Measurements from ENCODE around the gene SCYL1.

The SCYL1 gene

DNA sequence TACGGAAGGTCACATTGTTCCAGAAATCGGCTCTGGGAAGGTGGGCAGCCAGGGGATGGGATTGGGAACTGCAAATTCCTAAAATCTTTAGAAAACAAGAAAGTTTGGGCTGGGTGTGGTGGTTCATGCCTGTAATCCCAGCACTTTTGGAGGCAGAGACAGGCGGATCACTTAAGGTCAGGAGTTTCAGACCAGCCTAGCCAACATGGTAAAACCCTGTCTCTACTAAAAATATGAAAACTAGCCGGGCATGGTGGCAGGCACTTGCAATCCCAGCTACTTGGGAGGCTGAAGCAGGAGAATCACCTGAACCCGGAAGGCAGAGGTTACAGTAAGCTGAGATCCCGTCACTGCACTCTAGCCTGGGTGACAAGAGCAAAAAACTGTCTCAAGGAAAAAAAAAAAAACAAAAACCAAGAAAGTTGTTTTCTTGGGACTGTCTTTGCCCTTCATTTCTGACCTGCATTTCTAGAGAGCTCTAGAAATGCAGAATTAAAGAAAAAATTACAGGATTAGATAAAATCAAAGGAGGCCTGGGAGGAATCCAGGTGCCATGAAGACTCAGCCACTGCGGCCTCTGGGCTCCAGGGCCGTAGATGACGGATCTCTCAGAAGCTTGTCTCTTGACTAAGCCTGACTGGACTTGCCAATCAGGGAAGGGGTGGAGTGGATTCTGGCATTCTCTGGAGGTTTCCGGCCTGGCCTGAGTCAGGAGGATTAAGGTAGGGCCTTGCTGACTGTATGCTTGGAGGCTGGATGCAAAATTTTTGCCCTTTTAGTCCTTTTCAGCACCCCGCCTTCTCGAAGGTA is 31.3 kb upstream of the SCYL1 start:
- DNase-seq: peak; percentile 63

DNA sequence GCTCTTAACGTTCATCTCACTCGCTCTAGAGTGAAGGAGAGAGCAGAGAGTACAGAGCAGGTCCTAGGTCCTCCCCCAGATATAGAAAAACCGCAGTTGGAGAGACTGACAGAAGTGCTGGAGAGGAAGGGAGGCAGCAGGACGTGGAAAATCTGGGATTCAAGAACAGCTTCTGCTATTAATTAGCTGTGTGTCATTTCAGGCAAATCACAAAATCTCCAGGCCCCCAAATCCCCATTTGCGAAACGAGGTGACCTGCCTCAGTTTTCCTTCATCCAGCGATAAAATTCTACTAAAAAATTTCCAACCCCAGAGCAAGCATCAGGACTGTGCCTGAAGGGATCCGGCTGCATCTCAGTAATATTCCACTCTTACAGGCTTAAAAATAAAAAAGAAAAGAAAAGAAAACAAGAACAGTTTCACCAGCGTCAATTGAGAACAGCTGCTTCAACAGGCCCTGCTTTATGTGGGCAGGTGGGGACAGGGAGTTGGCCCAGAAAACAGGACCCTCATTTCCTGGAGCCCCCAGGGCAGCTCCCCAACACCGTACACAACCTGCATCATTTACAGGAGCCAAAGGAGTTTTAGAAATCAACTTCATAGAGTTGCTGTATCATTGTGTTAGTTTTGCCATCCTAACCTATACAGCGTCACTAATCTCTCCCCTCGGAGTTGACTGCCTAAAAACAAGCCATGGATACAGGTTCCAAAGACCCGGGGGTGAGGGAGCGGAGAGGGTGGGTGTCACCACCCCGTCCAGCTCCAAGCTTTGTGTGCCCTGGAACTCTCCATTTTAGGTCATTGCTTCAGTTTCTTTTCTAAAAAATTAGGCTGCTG is 28.4 kb upstream of the SCYL1 start:
- DNase-seq: peak; percentile 73

DNA sequence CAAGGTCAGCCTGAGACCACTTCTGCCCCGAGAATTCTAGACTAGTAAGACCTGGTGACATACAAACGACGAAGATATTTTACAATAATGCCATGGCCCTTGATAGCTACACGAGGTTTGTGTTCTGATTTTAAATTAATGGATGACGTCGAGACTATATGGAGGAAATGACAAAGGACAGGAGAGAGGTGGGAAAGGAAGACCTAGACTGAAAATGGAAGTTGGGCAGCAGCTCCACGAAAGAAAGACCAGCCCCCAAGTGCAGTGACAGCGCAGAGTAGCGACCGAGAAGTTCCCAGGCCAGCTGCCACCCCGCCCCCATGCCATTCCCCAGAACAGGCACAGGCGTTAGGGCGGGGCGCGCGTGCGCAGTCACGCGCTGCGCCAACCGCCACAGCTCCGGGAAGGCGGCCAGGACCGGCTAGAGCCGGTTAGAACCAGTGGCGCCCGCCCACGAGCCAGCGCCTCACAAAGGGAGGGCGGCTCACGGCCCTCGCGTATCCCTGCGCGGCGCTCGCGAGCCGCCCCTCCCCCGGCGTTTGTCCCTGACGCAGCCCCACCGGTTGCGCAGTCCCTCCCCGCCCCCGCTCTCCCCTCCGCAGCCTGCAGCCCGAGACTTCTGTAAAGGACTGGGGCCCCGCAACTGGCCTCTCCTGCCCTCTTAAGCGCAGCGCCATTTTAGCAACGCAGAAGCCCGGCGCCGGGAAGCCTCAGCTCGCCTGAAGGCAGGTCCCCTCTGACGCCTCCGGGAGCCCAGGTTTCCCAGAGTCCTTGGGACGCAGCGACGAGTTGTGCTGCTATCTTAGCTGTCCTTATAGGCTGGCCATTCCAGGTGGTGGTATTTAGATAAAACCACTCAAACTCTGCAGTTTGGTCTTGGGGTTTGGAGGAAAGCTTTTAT is 27.5 kb upstream of the SCYL1 start:
- peak; percentile 99 for DNase-seq

DNA sequence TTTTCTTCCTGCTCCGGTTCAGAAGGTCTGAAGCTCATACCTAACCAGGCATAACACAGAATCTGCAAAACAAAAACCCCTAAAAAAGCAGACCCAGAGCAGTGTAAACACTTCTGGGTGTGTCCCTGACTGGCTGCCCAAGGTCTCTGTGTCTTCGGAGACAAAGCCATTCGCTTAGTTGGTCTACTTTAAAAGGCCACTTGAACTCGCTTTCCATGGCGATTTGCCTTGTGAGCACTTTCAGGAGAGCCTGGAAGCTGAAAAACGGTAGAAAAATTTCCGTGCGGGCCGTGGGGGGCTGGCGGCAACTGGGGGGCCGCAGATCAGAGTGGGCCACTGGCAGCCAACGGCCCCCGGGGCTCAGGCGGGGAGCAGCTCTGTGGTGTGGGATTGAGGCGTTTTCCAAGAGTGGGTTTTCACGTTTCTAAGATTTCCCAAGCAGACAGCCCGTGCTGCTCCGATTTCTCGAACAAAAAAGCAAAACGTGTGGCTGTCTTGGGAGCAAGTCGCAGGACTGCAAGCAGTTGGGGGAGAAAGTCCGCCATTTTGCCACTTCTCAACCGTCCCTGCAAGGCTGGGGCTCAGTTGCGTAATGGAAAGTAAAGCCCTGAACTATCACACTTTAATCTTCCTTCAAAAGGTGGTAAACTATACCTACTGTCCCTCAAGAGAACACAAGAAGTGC is 26.7 kb upstream of the SCYL1 start:
- DNase-seq: no peak

DNA sequence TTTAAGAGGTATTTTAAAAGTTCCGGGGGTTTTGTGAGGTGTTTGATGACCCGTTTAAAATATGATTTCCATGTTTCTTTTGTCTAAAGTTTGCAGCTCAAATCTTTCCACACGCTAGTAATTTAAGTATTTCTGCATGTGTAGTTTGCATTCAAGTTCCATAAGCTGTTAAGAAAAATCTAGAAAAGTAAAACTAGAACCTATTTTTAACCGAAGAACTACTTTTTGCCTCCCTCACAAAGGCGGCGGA is 26.2 kb upstream of the SCYL1 start:
- DNase-seq: no peak

DNA sequence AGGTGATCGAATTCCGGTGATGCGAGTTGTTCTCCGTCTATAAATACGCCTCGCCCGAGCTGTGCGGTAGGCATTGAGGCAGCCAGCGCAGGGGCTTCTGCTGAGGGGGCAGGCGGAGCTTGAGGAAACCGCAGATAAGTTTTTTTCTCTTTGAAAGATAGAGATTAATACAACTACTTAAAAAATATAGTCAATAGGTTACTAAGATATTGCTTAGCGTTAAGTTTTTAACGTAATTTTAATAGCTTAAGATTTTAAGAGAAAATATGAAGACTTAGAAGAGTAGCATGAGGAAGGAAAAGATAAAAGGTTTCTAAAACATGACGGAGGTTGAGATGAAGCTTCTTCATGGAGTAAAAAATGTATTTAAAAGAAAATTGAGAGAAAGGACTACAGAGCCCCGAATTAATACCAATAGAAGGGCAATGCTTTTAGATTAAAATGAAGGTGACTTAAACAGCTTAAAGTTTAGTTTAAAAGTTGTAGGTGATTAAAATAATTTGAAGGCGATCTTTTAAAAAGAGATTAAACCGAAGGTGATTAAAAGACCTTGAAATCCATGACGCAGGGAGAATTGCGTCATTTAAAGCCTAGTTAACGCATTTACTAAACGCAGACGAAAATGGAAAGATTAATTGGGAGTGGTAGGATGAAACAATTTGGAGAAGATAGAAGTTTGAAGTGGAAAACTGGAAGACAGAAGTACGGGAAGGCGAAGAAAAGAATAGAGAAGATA is 25.7 kb upstream of the SCYL1 start, which contains the start of gene MALAT1:
Gene MALAT1 (plus strand): TSS at position 69 of the 736 bp plus-strand sequence.
- peak; percentile 99 for DNase-seq

DNA sequence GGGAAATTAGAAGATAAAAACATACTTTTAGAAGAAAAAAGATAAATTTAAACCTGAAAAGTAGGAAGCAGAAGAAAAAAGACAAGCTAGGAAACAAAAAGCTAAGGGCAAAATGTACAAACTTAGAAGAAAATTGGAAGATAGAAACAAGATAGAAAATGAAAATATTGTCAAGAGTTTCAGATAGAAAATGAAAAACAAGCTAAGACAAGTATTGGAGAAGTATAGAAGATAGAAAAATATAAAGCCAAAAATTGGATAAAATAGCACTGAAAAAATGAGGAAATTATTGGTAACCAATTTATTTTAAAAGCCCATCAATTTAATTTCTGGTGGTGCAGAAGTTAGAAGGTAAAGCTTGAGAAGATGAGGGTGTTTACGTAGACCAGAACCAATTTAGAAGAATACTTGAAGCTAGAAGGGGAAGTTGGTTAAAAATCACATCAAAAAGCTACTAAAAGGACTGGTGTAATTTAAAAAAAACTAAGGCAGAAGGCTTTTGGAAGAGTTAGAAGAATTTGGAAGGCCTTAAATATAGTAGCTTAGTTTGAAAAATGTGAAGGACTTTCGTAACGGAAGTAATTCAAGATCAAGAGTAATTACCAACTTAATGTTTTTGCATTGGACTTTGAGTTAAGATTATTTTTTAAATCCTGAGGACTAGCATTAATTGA is 25.0 kb upstream of the SCYL1 start:
- DNase-seq: peak; percentile 86

DNA sequence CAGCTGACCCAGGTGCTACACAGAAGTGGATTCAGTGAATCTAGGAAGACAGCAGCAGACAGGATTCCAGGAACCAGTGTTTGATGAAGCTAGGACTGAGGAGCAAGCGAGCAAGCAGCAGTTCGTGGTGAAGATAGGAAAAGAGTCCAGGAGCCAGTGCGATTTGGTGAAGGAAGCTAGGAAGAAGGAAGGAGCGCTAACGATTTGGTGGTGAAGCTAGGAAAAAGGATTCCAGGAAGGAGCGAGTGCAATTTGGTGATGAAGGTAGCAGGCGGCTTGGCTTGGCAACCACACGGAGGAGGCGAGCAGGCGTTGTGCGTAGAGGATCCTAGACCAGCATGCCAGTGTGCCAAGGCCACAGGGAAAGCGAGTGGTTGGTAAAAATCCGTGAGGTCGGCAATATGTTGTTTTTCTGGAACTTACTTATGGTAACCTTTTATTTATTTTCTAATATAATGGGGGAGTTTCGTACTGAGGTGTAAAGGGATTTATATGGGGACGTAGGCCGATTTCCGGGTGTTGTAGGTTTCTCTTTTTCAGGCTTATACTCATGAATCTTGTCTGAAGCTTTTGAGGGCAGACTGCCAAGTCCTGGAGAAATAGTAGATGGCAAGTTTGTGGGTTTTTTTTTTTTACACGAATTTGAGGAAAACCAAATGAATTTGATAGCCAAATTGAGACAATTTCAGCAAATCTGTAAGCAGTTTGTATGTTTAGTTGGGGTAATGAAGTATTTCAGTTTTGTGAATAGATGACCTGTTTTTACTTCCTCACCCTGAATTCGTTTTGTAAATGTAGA is 24.3 kb upstream of the SCYL1 start:
- DNase-seq: peak; percentile 90

DNA sequence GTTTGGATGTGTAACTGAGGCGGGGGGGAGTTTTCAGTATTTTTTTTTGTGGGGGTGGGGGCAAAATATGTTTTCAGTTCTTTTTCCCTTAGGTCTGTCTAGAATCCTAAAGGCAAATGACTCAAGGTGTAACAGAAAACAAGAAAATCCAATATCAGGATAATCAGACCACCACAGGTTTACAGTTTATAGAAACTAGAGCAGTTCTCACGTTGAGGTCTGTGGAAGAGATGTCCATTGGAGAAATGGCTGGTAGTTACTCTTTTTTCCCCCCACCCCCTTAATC is 23.8 kb upstream of the SCYL1 start:
- no peak for DNase-seq

DNA sequence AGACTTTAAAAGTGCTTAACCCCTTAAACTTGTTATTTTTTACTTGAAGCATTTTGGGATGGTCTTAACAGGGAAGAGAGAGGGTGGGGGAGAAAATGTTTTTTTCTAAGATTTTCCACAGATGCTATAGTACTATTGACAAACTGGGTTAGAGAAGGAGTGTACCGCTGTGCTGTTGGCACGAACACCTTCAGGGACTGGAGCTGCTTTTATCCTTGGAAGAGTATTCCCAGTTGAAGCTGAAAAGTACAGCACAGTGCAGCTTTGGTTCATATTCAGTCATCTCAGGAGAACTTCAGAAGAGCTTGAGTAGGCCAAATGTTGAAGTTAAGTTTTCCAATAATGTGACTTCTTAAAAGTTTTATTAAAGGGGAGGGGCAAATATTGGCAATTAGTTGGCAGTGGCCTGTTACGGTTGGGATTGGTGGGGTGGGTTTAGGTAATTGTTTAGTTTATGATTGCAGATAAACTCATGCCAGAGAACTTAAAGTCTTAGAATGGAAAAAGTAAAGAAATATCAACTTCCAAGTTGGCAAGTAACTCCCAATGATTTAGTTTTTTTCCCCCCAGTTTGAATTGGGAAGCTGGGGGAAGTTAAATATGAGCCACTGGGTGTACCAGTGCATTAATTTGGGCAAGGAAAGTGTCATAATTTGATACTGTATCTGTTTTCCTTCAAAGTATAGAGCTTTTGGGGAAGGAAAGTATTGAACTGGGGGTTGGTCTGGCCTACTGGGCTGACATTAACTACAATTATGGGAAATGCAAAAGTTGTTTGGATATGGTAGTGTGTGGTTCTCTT is 23.2 kb upstream of the SCYL1 start:
- DNase-seq: peak; percentile 89

DNA sequence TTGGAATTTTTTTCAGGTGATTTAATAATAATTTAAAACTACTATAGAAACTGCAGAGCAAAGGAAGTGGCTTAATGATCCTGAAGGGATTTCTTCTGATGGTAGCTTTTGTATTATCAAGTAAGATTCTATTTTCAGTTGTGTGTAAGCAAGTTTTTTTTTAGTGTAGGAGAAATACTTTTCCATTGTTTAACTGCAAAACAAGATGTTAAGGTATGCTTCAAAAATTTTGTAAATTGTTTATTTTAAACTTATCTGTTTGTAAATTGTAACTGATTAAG is 22.7 kb upstream of the SCYL1 start:
- DNase-seq: no peak

DNA sequence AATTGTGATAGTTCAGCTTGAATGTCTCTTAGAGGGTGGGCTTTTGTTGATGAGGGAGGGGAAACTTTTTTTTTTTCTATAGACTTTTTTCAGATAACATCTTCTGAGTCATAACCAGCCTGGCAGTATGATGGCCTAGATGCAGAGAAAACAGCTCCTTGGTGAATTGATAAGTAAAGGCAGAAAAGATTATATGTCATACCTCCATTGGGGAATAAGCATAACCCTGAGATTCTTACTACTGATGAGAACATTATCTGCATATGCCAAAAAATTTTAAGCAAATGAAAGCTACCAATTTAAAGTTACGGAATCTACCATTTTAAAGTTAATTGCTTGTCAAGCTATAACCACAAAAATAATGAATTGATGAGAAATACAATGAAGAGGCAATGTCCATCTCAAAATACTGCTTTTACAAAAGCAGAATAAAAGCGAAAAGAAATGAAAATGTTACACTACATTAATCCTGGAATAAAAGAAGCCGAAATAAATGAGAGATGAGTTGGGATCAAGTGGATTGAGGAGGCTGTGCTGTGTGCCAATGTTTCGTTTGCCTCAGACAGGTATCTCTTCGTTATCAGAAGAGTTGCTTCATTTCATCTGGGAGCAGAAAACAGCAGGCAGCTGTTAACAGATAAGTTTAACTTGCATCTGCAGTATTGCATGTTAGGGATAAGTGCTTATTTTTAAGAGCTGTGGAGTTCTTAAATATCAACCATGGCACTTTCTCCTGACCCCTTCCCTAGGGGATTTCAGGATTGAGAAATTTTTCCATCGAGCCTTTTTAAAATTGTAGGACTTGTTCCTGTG is 22.1 kb upstream of the SCYL1 start:
- peak; percentile 88 for DNase-seq

DNA sequence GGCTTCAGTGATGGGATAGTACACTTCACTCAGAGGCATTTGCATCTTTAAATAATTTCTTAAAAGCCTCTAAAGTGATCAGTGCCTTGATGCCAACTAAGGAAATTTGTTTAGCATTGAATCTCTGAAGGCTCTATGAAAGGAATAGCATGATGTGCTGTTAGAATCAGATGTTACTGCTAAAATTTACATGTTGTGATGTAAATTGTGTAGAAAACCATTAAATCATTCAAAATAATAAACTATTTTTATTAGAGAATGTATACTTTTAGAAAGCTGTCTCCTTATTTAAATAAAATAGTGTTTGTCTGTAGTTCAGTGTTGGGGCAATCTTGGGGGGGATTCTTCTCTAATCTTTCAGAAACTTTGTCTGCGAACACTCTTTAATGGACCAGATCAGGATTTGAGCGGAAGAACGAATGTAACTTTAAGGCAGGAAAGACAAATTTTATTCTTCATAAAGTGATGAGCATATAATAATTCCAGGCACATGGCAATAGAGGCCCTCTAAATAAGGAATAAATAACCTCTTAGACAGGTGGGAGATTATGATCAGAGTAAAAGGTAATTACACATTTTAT is 21.4 kb upstream of the SCYL1 start:
- DNase-seq: peak; percentile 76

DNA sequence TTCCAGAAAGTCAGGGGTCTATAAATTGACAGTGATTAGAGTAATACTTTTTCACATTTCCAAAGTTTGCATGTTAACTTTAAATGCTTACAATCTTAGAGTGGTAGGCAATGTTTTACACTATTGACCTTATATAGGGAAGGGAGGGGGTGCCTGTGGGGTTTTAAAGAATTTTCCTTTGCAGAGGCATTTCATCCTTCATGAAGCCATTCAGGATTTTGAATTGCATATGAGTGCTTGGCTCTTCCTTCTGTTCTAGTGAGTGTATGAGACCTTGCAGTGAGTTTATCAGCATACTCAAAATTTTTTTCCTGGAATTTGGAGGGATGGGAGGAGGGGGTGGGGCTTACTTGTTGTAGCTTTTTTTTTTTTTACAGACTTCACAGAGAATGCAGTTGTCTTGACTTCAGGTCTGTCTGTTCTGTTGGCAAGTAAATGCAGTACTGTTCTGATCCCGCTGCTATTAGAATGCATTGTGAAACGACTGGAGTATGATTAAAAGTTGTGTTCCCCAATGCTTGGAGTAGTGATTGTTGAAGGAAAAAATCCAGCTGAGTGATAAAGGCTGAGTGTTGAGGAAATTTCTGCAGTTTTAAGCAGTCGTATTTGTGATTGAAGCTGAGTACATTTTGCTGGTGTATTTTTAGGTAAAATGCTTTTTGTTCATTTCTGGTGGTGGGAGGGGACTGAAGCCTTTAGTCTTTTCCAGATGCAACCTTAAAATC is 20.8 kb upstream of the SCYL1 start:
- DNase-seq: peak; percentile 90

DNA sequence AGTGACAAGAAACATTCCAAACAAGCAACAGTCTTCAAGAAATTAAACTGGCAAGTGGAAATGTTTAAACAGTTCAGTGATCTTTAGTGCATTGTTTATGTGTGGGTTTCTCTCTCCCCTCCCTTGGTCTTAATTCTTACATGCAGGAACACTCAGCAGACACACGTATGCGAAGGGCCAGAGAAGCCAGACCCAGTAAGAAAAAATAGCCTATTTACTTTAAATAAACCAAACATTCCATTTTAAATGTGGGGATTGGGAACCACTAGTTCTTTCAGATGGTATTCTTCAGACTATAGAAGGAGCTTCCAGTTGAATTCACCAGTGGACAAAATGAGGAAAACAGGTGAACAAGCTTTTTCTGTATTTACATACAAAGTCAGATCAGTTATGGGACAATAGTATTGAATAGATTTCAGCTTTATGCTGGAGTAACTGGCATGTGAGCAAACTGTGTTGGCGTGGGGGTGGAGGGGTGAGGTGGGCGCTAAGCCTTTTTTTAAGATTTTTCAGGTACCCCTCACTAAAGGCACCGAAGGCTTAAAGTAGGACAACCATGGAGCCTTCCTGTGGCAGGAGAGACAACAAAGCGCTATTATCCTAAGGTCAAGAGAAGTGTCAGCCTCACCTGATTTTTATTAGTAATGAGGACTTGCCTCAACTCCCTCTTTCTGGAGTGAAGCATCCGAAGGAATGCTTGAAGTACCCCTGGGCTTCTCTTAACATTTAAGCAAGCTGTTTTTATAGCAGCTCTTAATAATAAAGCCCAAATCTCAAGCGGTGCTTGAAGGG is 20.0 kb upstream of the SCYL1 start:
- peak; percentile 76 for DNase-seq

DNA sequence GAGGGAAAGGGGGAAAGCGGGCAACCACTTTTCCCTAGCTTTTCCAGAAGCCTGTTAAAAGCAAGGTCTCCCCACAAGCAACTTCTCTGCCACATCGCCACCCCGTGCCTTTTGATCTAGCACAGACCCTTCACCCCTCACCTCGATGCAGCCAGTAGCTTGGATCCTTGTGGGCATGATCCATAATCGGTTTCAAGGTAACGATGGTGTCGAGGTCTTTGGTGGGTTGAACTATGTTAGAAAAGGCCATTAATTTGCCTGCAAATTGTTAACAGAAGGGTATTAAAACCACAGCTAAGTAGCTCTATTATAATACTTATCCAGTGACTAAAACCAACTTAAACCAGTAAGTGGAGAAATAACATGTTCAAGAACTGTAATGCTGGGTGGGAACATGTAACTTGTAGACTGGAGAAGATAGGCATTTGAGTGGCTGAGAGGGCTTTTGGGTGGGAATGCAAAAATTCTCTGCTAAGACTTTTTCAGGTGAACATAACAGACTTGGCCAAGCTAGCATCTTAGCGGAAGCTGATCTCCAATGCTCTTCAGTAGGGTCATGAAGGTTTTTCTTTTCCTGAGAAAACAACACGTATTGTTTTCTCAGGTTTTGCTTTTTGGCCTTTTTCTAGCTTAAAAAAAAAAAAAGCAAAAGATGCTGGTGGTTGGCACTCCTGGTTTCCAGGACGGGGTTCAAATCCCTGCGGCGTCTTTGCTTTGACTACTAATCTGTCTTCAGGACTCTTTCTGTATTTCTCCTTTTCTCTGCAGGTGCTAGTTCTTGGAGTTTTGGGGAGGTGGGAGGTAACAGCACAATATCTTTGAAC is 19.2 kb upstream of the SCYL1 start:
- DNase-seq: peak; percentile 71

Data from eye (tissue), 1 donor.